Jurkat, Clone E6-1 (cell line): ENCODE measurements around the gene LRMDA.

ENCODE experiments used
- DNase-seq: peaks from one replicate; pipeline ENCODE4 v3.0.0-alpha.2; 2011; ENCODE audit warnings: low read depth, low spot score
- H3K4me3 ChIP-seq: 2 replicates; pipeline ENCODE4 v1.5.1; 2011; ENCODE audit warnings: mild to moderate bottlenecking, low read length, control low read depth, moderate library complexity

Gene LRMDA

GRCh38 chr10:75400771-75401568, 30.5 kb upstream of the LRMDA start:
- no peak for DNase-seq

GRCh38 chr10:75401569-75402485, 29.6 kb upstream of the LRMDA start, which contains the start of gene ZNF503:
ZNF503 (minus strand) TSS chr10:75401764; CDS start chr10:75401419, 345 bp downstream.
- H3K4me3 ChIP-seq: peak within 1 kb of the TSS; percentile 51
- peak; percentile 24 for DNase-seq

More at GRCh38 chr10:75400771-75401568, 30.5 kb upstream of the LRMDA start:
- H3K4me3 ChIP-seq: peak overlapping the region; percentile 51

GRCh38 chr10:75402486-75403143, 28.8 kb upstream of the LRMDA start:
- no peak for DNase-seq
- peak overlapping the region; percentile 51 for H3K4me3 ChIP-seq

- H3K4me3 ChIP-seq: no peak overlapping the region
- DNase-seq: no peak
These were observed 28.1 kb upstream of the LRMDA start for GRCh38 chr10:75403144-75403938.

GRCh38 chr10:75403939-75404814, 27.2 kb upstream of the LRMDA start:
- DNase-seq: no peak
- H3K4me3 ChIP-seq: no peak overlapping the region

- H3K4me3 ChIP-seq: no peak overlapping the region
- no peak for DNase-seq
These were observed 26.4 kb upstream of the LRMDA start for GRCh38 chr10:75404815-75405597.

GRCh38 chr10:75405598-75406461, 25.6 kb upstream of the LRMDA start:
- DNase-seq: no peak
- no peak overlapping the region for H3K4me3 ChIP-seq

GRCh38 chr10:75406462-75407223, 24.8 kb upstream of the LRMDA start:
- H3K4me3 ChIP-seq: no peak overlapping the region
- DNase-seq: no peak

GRCh38 chr10:75407224-75407712, 24.2 kb upstream of the LRMDA start:
- H3K4me3 ChIP-seq: no peak overlapping the region

GRCh38 chr10:75407713-75408508, 23.5 kb upstream of the LRMDA start:
- H3K4me3 ChIP-seq: no peak overlapping the region
- no peak for DNase-seq

More at GRCh38 chr10:75407224-75407712, 24.2 kb upstream of the LRMDA start:
- DNase-seq: no peak

GRCh38 chr10:75408509-75408875, 22.9 kb upstream of the LRMDA start:
- peak overlapping the region; percentile 71 for H3K4me3 ChIP-seq
- no peak for DNase-seq

GRCh38 chr10:75408911-75409885, 22.2 kb upstream of the LRMDA start:
- H3K4me3 ChIP-seq: peak overlapping the region; percentile 71
- DNase-seq: peak; percentile 23
